ENCODE data around the gene HGFAC.

HGFAC gene

GRCh38 chr4:3427134-3427476 is 14.7 kb upstream of the HGFAC start:
- DNase-seq: no peak

GRCh38 chr4:3427706-3428446 is 13.9 kb upstream of the HGFAC start:
- DNase-seq: no peak

GRCh38 chr4:3429651-3430050 is 12.1 kb upstream of the HGFAC start:
- DNase-seq: no peak

- DNase-seq: no peak
These were observed 11.2 kb upstream of the HGFAC start for GRCh38 chr4:3430524-3430923.

- no peak for DNase-seq
These were observed 10.2 kb upstream of the HGFAC start for GRCh38 chr4:3431446-3431993.

- no peak for DNase-seq
These were observed 9.4 kb upstream of the HGFAC start for GRCh38 chr4:3432381-3432790.

- DNase-seq: no peak
These were observed 8.5 kb upstream of the HGFAC start for GRCh38 chr4:3433138-3433869.

GRCh38 chr4:3434881-3435685 is 6.7 kb upstream of the HGFAC start:
- no peak for DNase-seq

- DNase-seq: no peak
These were observed 6.1 kb upstream of the HGFAC start for GRCh38 chr4:3435686-3435956.

GRCh38 chr4:3436048-3436797 is 5.5 kb upstream of the HGFAC start:
- DNase-seq: no peak

GRCh38 chr4:3436798-3437581 is 4.8 kb upstream of the HGFAC start:
- no peak for DNase-seq

GRCh38 chr4:3437582-3437936 is 4.2 kb upstream of the HGFAC start:
- DNase-seq: no peak

GRCh38 chr4:3437998-3438846 is 3.5 kb upstream of the HGFAC start:
- DNase-seq: no peak

GRCh38 chr4:3438847-3439180 is 3.0 kb upstream of the HGFAC start:
- no peak for DNase-seq

GRCh38 chr4:3439391-3439790 is 2.4 kb upstream of the HGFAC start:
- DNase-seq: no peak

GRCh38 chr4:3440011-3440410 is 1.8 kb upstream of the HGFAC start:
- no peak for DNase-seq

- peak; percentile 29 for DNase-seq
These were observed 728 bp upstream of the HGFAC start for GRCh38 chr4:3440979-3441500.

- DNase-seq: no peak
These were observed 741 bp downstream of the HGFAC start for GRCh38 chr4:3442460-3442958.

- DNase-seq: peak; percentile 11
These were observed 1.4 kb downstream of the HGFAC start for GRCh38 chr4:3442959-3443749.

- no peak for DNase-seq
These were observed 2.1 kb downstream of the HGFAC start for GRCh38 chr4:3443750-3444309.
